Heart left ventricle (tissue), 16 donors: ENCODE results near the gene SIVA1. TPM values are rescaled to one million over a fixed set of nuclear protein-coding genes. Genes with fewer than 3 reads are reported as not detected.

Experiments
- ATAC-seq, 4 donors: fragments of 200-7000 bp; cut with Tn5 transposase; one replicate each; pipeline ENCODE4 v1.9.1; 2020 to 2022; ENCODE audit warnings: moderate library complexity in 4 of 4, mild to moderate bottlenecking in 3 of 4, moderate number of reproducible peaks in 1 of 4
- DNase-seq, 5 donors: peaks; one replicate each; pipeline ENCODE4 v3.0.0-alpha.2; 2020
- H3K27ac ChIP-seq, 12 donors: fragments of 200-600 bp; sonication (generic) in 4 of 12; one replicate each; pipeline versions ENCODE4 v1.5.0 to v1.8.0; 2016 to 2022; ENCODE audit warnings: mild to moderate bottlenecking in 2 of 12
- H3K27me3 ChIP-seq, 9 donors: fragments of 200-600 bp; sonication (generic) in 2 of 9; one replicate each; pipeline versions ENCODE4 v1.5.1 to v1.8.0; 2016 to 2022; ENCODE audit warnings: mild to moderate bottlenecking in 3 of 9
- H3K36me3 ChIP-seq, 9 donors: fragments of 200-600 bp; sonication (generic) in 2 of 9; one replicate each; pipeline versions ENCODE4 v1.5.0 to v1.8.0; 2018 to 2022; ENCODE audit warnings: mild to moderate bottlenecking in 2 of 9
- H3K4me1 ChIP-seq, 12 donors: fragments of 200-600 bp; sonication (generic) in 4 of 12; one replicate each; pipeline versions ENCODE4 v1.5.0 to v1.8.0; 2016 to 2022; ENCODE audit warnings: mild to moderate bottlenecking in 3 of 12
- H3K4me3 ChIP-seq, 12 donors: fragments of 200-600 bp; sonication (generic) in 4 of 12; one replicate each; pipeline versions ENCODE4 v1.5.0 to v1.8.0; 2017 to 2022; ENCODE audit warnings: mild to moderate bottlenecking in 9 of 12, moderate library complexity in 4 of 12
- H3K9me3 ChIP-seq, 12 donors: fragments of 200-600 bp; sonication (generic) in 4 of 12; one replicate each; pipeline versions ENCODE4 v1.5.0 to v1.8.0; 2016 to 2022; ENCODE audit warnings: mild to moderate bottlenecking in 1 of 12
- POLR2A ChIP-seq, 2 donors: fragments of 450-650 bp; IDR thresholded peaks; one replicate each; pipeline ENCODE4 v1.6.1; 2017; ENCODE audit warnings: antibody characterized with exemption in 2 of 2, mild to moderate bottlenecking in 2 of 2, moderate library complexity in 2 of 2
- WGBS, 4 donors: extraction: QIAGEN DNeasy Blood & Tissue Kit in 2 of 4; methylation state at CpG; one replicate each; pipeline versions ENCODE4 v1.1.5 to v1.1.7; 2013 to 2018; 5-methylcytosine and 5-hydroxymethylcytosine counted together
- intact Hi-C, 10 donors: fragments of 100-400 bp; cut with DNase I; formaldehyde crosslinking; loops; one replicate each; pipeline versions ENCODE4 v1.11.1 to v1.14.2; 2022
- polyA plus RNA-seq, 2 donors: library from polyadenylated mRNA; stranded (reverse); fragments of 200-250 nt; gene quantifications; one replicate each; pipeline ENCODE4 v1.2.3, GENCODE V29; 2013
- total RNA-seq, 9 donors: library from RNA; depleted of rRNA in 2 of 9; stranded (reverse); fragments of >200 nt in 2 of 9; fragmentation: NEBNext Ultra II Directional in 3 of 9; extraction: Animal tissue kit (Norgen Biotek cat#: 25700) in 3 of 9; gene quantifications; one replicate each; pipeline versions ENCODE4 v1.1.0 to v1.2.4, GENCODE V29; 2016 to 2023
- TF ChIP-seq, protein P1 (sequence below), 12 donors: fragments of 200-600 bp; sonication (generic) in 4 of 12; IDR thresholded peaks; one replicate each; pipeline versions ENCODE4 v1.5.0 to v1.8.0; 2018 to 2022; ENCODE audit warnings: antibody characterized with exemption in 12 of 12, mild to moderate bottlenecking in 5 of 12
- donor health status: ischemic (EF 13 %, LVEDD 7.1; RV severe dilation, severe dysfunction).
- donor health status: healthy with polysubstance abuse.
- donor health status: DM: no; HTN: yes; CAD: no.
- donor health status: DM: no; HTN: no; CAD: no.
- donor health status: ischemic (EF 25% LVEDD 6.9; RV normal size, moderate dysfunction).
- donor health status: ischemic (EF 25% LVEDD 5.7; RV mildly dilated, moderate dysfunction).
- donor health status: healthy.
- donor health status: DM: yes; HTN: yes; CAD: no.
- donor health status: ischemic (EF 35%, LVEDD 5.7; RV mildly dilated, moderate dysfunction).
- donor health status: nonischemic (EF 11% LVEDD 7.7; RV severe dilation, severe dysfunction).
- donor health status: DM: yes; HTN: yes; CAD: no.
- donor health status: PGD.
- donor health status: ischemic (EF 29% LVEDD 5.4; RV normal size, mild dysfunction).
- donor health status: nonischemic (EF 23%, LVEDD 6.1; RV moderate dilation, normal function).

SIVA1 gene
- total and polyA plus RNA-seq, 11 donors, result 41.0 to 203 (median 57.4) TPM

DNA sequence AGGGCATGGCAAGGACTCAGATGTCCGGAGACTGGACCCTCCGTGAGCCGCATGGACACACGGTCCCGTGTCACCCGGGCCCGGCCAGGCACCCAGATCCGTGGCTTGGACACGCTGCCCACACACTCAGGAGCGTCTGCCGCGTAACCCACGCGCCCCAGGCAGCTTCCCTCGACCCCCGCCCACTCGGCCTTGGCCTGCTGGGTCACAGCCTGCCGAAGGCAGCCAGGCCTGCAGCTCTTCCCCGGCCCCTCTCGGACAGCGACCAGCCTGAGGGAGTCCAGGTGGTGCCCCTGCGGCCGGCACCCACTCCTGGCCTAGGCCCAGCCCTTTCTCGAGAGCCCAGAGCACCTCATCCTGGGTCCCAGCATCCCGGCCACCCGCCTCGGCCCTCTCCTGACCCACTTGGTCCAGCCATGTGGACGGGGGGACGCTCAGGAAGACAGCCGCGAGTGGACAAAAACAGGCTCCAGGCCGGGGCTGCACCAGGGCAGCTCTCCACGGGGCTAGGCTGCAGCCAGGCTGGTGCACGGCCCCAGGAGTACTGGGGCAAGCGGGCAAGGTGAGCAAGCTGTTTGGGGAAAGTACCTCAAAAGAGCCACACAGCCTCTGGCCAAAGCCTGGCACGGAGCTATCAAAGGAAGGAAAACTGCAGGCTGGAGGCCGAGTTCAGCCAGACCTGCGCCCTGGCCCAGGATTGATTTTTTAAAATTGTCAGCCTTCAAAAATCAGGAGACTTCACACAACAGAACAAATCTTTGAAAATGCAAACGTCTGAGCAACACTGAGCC, 36.1 kb downstream of the SIVA1 start:
- no peak for ATAC-seq
- Histone ChIP-seq H3K36me3 (peaks cover 0 to 63% (median 35%) of the 10 kb centered on the region in 9 donors), H3K4me1 (peaks cover 2 to 82% (median 50%) of the 10 kb centered on the region in 12 donors)

DNA sequence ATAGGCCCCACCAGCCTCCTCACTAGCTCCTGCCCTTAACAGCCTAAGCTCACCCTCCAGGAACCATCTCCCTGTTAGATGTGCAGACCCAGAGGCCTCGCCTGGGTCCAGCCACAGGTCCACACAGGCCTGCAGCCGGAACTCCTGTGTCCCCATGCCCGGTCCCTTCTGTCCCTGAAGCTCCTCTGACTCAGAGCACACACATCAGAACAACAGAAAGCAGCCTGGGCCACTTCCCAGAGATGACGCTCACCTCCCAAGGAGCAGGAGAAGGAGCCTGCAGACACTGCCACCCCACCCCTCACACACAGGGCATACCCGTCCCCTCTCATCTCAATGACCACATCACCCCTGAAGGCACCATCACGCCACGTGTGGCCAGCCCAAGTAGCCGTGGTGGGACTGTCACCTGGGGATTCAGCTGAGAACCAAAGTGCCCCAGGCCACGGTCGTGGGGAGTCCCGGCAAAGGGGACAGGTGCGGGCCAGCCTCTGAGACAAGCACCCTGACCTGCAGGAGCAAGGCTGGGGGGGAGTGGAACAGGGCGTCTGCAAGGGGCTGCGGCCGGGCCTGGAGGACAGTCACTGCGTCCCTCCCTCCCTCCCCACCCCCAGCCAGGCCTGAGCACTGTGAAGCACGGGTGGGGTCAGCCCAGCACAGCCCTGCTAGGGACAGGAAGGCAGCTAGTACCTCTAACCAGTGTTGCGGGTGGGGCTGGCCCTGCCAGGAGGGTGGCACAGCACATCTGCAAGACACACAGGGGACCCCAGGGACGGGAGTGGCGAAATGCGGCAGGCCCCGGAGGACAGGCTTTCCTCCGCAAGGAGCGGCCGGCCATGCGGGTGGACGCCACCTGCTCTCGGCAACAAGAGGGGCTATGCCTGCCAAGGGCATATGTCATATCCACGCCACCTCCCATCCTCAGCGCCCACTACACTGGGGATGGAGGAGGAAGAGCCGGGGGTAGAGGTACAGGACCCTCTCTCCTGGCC, 37.1 kb downstream of the SIVA1 start:
- ATAC-seq (no peak), DNase-seq (no peak)
- Histone ChIP-seq H3K9me3 (no peaks in the 10 kb centered on the region), H3K27me3 (no peaks in the 10 kb centered on the region), H3K27ac (no peak overlapping the region), H3K36me3 (peaks cover 0 to 59% (median 35%) of the 10 kb centered on the region in 9 donors), H3K4me1 (peaks cover 6 to 82% (median 53%) of the 10 kb centered on the region in 12 donors), H3K4me3 (no peak overlapping the region)
- WGBS, 4 donors, result 88 to 91% (median 89%) methylated on average over 22 to 31 of the region's 31 CpGs
- TF ChIP-seq POLR2A (IDR thresholded peaks at IDR 0.05), result no peak
- TF ChIP-seq, protein P1, sequence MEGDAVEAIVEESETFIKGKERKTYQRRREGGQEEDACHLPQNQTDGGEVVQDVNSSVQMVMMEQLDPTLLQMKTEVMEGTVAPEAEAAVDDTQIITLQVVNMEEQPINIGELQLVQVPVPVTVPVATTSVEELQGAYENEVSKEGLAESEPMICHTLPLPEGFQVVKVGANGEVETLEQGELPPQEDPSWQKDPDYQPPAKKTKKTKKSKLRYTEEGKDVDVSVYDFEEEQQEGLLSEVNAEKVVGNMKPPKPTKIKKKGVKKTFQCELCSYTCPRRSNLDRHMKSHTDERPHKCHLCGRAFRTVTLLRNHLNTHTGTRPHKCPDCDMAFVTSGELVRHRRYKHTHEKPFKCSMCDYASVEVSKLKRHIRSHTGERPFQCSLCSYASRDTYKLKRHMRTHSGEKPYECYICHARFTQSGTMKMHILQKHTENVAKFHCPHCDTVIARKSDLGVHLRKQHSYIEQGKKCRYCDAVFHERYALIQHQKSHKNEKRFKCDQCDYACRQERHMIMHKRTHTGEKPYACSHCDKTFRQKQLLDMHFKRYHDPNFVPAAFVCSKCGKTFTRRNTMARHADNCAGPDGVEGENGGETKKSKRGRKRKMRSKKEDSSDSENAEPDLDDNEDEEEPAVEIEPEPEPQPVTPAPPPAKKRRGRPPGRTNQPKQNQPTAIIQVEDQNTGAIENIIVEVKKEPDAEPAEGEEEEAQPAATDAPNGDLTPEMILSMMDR (IDR thresholded peaks at IDR 0.05), result no peak
- intact Hi-C loops, result loop anchor here in 1 of 10 donors (5.0 kb wide), 1 partner anchor 38 kb away; the partner anchor contains the start of gene SIVA1

More for the DNA sequence above, 36.1 kb downstream of the SIVA1 start:
- DNase-seq, result peak in 1 of 5 donors; percentile 25
- 85 to 88% (median 87%) methylated on average over 8 to 39 of the region's 39 CpGs for WGBS, 4 donors
- TF ChIP-seq POLR2A (IDR thresholded peaks at IDR 0.05), result no peak
- TF ChIP-seq, protein P1 (IDR thresholded peaks at IDR 0.05), result no peak
- Histone ChIP-seq H3K4me3 (no peak overlapping the region), H3K9me3 (no peaks in the 10 kb centered on the region), H3K27ac (no peak overlapping the region), H3K27me3 (no peaks in the 10 kb centered on the region)
- intact Hi-C loops, result no loop called here

DNA sequence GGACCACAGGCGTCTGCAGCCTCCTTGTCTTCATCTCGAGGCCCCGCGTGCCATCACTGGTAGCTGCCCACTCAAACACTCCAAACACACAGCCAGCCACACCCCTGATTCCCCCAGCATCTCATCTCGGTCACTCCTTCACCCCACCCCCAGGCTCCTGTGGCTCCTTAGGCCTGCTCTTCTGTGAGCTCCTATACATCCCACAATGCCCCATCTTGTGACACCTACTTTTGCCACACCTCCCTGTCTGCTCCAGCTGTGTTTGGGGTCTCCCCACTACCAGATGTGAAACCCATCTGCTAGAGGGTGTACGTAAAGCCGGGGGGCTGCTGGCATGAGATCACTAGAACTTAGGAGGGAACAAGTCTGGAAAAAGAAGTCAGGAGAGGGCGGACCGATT, 38.5 kb downstream of the SIVA1 start:
- Histone ChIP-seq H3K4me1 (peaks cover 6 to 84% (median 59%) of the 10 kb centered on the region in 12 donors), H3K27ac (peak overlapping the region in 5 of 12 donors; percentile 44 to 90 (median 62)), H3K27me3 (no peaks in the 10 kb centered on the region), H3K9me3 (no peaks in the 10 kb centered on the region), H3K4me3 (no peak overlapping the region), H3K36me3 (peaks cover 0 to 55% (median 35%) of the 10 kb centered on the region in 9 donors)
- intact Hi-C loops, result loop anchor here in 1 of 10 donors (5.0 kb wide), 1 partner anchor 39 kb away; the partner anchor contains the start of gene SIVA1
- ATAC-seq (no peak), DNase-seq (no peak)
- TF ChIP-seq POLR2A (IDR thresholded peaks at IDR 0.05), result no peak
- TF ChIP-seq, protein P1 (IDR thresholded peaks at IDR 0.05), result no peak
- 82 to 93% (median 90%) methylated on average over 9 of the region's 9 CpGs for WGBS, 4 donors
